Mesenchymal stem cell (in vitro differentiated cells and primary cell): Measurements from ENCODE around the gene HPCAL1.

ENCODE experiments used
- DNase-seq: peaks from one replicate; pipeline ENCODE4 v3.0.0-alpha.2; 2013
- H2AFZ ChIP-seq: one replicate; pipeline ENCODE4 v1.6.1; 2013; ENCODE audit warnings: low read depth, mild to moderate bottlenecking, control low read depth, inconsistent platforms, low read length, moderate library complexity
- H2AK5ac ChIP-seq: 2 replicates; pipeline ENCODE4 v1.6.1; 2013; ENCODE audit warnings: low read length, moderate library complexity, mild to moderate bottlenecking, inconsistent platforms; ENCODE audit not compliant: severe bottlenecking
- H2BK120ac ChIP-seq: one replicate; pipeline ENCODE4 v1.6.1; 2013; ENCODE audit warnings: low read depth, mild to moderate bottlenecking, inconsistent platforms, low read length, moderate library complexity
- H2BK12ac ChIP-seq, 2 experiments: one replicate each; pipeline ENCODE4 v1.6.1; 2013; ENCODE audit warnings: inconsistent platforms in 2 of 2, low read length in 2 of 2, mild to moderate bottlenecking in 2 of 2, moderate library complexity in 2 of 2, control low read depth in 1 of 2
- H2BK15ac ChIP-seq: one replicate; pipeline ENCODE4 v1.6.1; 2013; ENCODE audit warnings: mild to moderate bottlenecking, low read depth, inconsistent platforms; ENCODE audit not compliant: poor library complexity, severe bottlenecking
- H2BK5ac ChIP-seq: 2 replicates; pipeline ENCODE4 v1.6.1; 2013; ENCODE audit warnings: low read depth, mild to moderate bottlenecking, low read length, control low read depth, inconsistent platforms; ENCODE audit not compliant: poor library complexity, severe bottlenecking
- H3K14ac ChIP-seq, 2 experiments: one replicate each; pipeline ENCODE4 v1.6.1; 2013; ENCODE audit warnings: inconsistent platforms in 2 of 2, low read length in 2 of 2, control low read depth in 1 of 2, mild to moderate bottlenecking in 1 of 2, moderate library complexity in 1 of 2
- H3K18ac ChIP-seq, 2 experiments: one replicate each; pipeline ENCODE4 v1.6.1; 2013; ENCODE audit warnings: inconsistent platforms in 2 of 2, low read length in 2 of 2, control low read depth in 1 of 2, low read depth in 1 of 2, mild to moderate bottlenecking in 1 of 2
- H3K23ac ChIP-seq, 2 experiments: one replicate each; pipeline ENCODE4 v1.6.1; 2013; ENCODE audit warnings: inconsistent platforms in 2 of 2, low read length in 2 of 2, mild to moderate bottlenecking in 2 of 2, moderate library complexity in 2 of 2, control low read depth in 1 of 2
- H3K27ac ChIP-seq: 2 replicates; pipeline ENCODE4 v1.5.1; 2013; ENCODE audit warnings: mild to moderate bottlenecking, moderate library complexity, low read length, control low read depth, inconsistent platforms; ENCODE audit not compliant: poor library complexity, severe bottlenecking
- H3K27me3 ChIP-seq, 2 experiments: 2 replicates each; pipeline versions ENCODE4 v1.6.1 to v1.7.0; 2013; ENCODE audit warnings: low read length in 2 of 2, mild to moderate bottlenecking in 2 of 2, moderate library complexity in 2 of 2, control low read depth in 1 of 2, inconsistent platforms in 1 of 2; ENCODE audit not compliant: control insufficient read depth in 1 of 2, insufficient read depth in 1 of 2
- H3K36me3 ChIP-seq, 2 experiments: 2 replicates each; pipeline versions ENCODE4 v1.6.1 to v1.7.0; 2013; ENCODE audit warnings: low read length in 2 of 2, control low read depth in 1 of 2, inconsistent platforms in 1 of 2, low read depth in 1 of 2, mild to moderate bottlenecking in 1 of 2; ENCODE audit not compliant: insufficient read depth in 2 of 2, control insufficient read depth in 1 of 2
- H3K4ac ChIP-seq, 2 experiments: one replicate each; pipeline ENCODE4 v1.6.1; 2013; ENCODE audit warnings: inconsistent platforms in 2 of 2, low read length in 2 of 2, mild to moderate bottlenecking in 2 of 2, moderate library complexity in 2 of 2, control low read depth in 1 of 2, low read depth in 1 of 2
- H3K4me1 ChIP-seq: 2 replicates; pipeline ENCODE4 v1.6.1; 2013; ENCODE audit warnings: low read depth, low read length, control low read depth; ENCODE audit not compliant: control insufficient read depth, insufficient read depth
- H3K4me2 ChIP-seq: 2 replicates; pipeline ENCODE4 v1.6.1; 2013; ENCODE audit warnings: low read length, mild to moderate bottlenecking, inconsistent platforms; ENCODE audit not compliant: poor library complexity, severe bottlenecking
- H3K4me3 ChIP-seq, 2 experiments: 2 replicates each; pipeline versions ENCODE4 v1.5.1 to v1.7.0; 2013; ENCODE audit warnings: low read length in 2 of 2, mild to moderate bottlenecking in 2 of 2, control low read depth in 1 of 2, low read depth in 1 of 2; ENCODE audit not compliant: insufficient read depth in 1 of 2
- H3K79me1 ChIP-seq: replicated peaks from 2 replicates; pipeline ENCODE4 v1.6.1; 2013; ENCODE audit warnings: mild to moderate bottlenecking, control low read depth, low read length, inconsistent platforms; ENCODE audit not compliant: poor library complexity, severe bottlenecking
- H3K9ac ChIP-seq: 2 replicates; pipeline ENCODE4 v1.7.0; 2013; ENCODE audit warnings: mild to moderate bottlenecking, low read length, moderate library complexity
- H3K9me3 ChIP-seq: 2 replicates; pipeline ENCODE4 v1.7.0; 2013; ENCODE audit warnings: mild to moderate bottlenecking, low read length; ENCODE audit not compliant: control insufficient read depth
- H4K8ac ChIP-seq: one replicate; pipeline ENCODE4 v1.6.1; 2013; ENCODE audit warnings: inconsistent platforms, mild to moderate bottlenecking, low read length, moderate library complexity
- H4K91ac ChIP-seq: one replicate; pipeline ENCODE4 v1.6.1; 2013; ENCODE audit warnings: mild to moderate bottlenecking, low read length, inconsistent platforms
- WGBS: methylation state at CpG from one replicate; pipeline ENCODE4 v1.1.7; 2013; ENCODE audit warnings: mixed read lengths; 5-methylcytosine and 5-hydroxymethylcytosine counted together

Gene HPCAL1

DNA sequence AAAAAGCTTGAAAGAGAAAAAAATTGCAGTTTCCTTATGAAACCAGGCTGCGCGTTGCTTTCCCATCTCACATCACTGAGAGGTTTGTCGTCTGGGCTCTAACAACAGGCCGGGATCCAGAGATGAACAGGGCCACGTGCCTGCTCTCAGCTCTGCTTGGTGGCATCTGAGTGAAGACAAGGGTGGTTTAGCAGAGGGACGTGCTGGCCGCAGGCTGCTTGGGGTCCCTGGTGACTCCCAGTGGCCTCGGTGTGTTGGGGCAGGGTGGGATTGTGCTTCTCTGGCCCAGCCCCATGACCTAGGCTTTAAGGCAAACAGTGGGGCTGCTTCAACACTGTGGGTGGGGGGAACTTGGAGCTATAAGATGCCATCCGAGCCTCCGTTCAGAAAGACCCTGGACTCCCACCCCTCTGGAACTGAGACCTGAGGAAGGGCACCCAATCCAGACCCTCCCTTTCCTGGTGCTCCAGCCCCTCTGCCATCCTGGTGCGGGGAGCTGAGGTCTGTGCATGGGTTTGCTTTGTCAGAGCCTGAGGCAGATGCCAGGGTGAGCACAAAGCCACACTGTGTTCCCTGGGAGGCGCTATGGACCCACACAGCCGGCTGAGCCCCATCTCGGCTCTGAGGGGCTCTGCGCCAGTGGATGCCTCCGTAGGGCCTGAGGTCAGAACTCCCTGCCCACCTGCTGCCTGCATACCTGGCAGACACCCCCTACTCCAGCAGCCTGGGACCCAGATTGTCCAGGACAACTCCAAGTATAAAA, 18.4 kb upstream of the HPCAL1 start:
- no peak overlapping the region for H3K27ac ChIP-seq
- H3K9me3 ChIP-seq: no peaks in the 10 kb centered on the region
- peak overlapping the region; percentile 89 for H2BK15ac ChIP-seq
- H2BK12ac ChIP-seq: peak overlapping the region; percentile 91 to 98
- H2AK5ac ChIP-seq: peak overlapping the region; percentile 43
- no peak overlapping the region for H2AFZ ChIP-seq
- no peak overlapping the region for H3K9ac ChIP-seq
- 95% methylated on average over 14 of the region's 16 CpGs for WGBS
- H3K18ac ChIP-seq: peak overlapping the region; percentile 40 to 88
- peaks cover 38% of the 10 kb centered on the region for H3K4me1 ChIP-seq
- H3K4me3 ChIP-seq: peak overlapping the region in 1 of 2 experiments; percentile 9
- no peak for DNase-seq
- no peak overlapping the region for H3K23ac ChIP-seq
- no peaks in the 10 kb centered on the region for H3K79me1 ChIP-seq
- no peak overlapping the region for H2BK5ac ChIP-seq
- peak overlapping the region; percentile 93 for H4K91ac ChIP-seq
- H4K8ac ChIP-seq: peak overlapping the region; percentile 91
- H3K4ac ChIP-seq: peak overlapping the region; percentile 60 to 92
- peak overlapping the region in 1 of 2 experiments; percentile 53 for H3K14ac ChIP-seq
- no peak overlapping the region for H3K4me2 ChIP-seq
- H2BK120ac ChIP-seq: peak overlapping the region; percentile 77
- no peaks in the 10 kb centered on the region for H3K36me3 ChIP-seq
- H3K27me3 ChIP-seq: no peaks in the 10 kb centered on the region

DNA sequence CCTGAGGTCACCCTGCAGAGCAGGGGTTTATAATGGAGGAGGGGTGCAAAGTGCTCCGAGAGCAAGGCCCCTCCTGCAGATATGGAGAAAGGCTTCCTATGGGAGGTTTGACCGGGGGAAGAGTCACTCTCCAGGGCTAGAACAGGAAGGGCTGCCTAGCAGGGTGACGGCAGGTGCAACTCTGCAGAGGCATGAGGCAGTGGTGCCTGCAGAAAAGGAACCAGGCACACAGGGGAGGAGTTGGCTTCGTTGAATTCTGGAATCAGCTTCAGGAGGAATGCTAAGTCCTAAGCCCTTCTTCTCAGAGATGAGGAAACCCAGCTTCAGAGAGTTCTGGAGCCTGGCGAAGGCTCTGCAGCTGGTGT, 17.5 kb upstream of the HPCAL1 start:
- no peak overlapping the region for H2AK5ac ChIP-seq
- H2BK12ac ChIP-seq: peak overlapping the region in 1 of 2 experiments; percentile 41
- H2BK15ac ChIP-seq: no peak overlapping the region
- WGBS: 85% methylated on average over 5 of the region's 5 CpGs
- peak overlapping the region; percentile 93 for H4K8ac ChIP-seq
- no peaks in the 10 kb centered on the region for H3K27me3 ChIP-seq
- H3K14ac ChIP-seq: no peak overlapping the region
- peak overlapping the region; percentile 21 for H2AFZ ChIP-seq
- H3K27ac ChIP-seq: peak overlapping the region; percentile 9
- H3K23ac ChIP-seq: no peak overlapping the region
- H3K4me1 ChIP-seq: peaks cover 43% of the 10 kb centered on the region
- H3K4me3 ChIP-seq: no peak overlapping the region
- peak overlapping the region; percentile 86 for H4K91ac ChIP-seq
- H3K9me3 ChIP-seq: no peaks in the 10 kb centered on the region
- H2BK5ac ChIP-seq: no peak overlapping the region
- no peak overlapping the region for H3K4me2 ChIP-seq
- H3K18ac ChIP-seq: peak overlapping the region; percentile 83 to 86
- H3K36me3 ChIP-seq: no peaks in the 10 kb centered on the region
- no peak for DNase-seq
- H3K9ac ChIP-seq: no peak overlapping the region
- H3K4ac ChIP-seq: peak overlapping the region; percentile 0 to 10
- H2BK120ac ChIP-seq: peak overlapping the region; percentile 9
- H3K79me1 ChIP-seq: no peaks in the 10 kb centered on the region

DNA sequence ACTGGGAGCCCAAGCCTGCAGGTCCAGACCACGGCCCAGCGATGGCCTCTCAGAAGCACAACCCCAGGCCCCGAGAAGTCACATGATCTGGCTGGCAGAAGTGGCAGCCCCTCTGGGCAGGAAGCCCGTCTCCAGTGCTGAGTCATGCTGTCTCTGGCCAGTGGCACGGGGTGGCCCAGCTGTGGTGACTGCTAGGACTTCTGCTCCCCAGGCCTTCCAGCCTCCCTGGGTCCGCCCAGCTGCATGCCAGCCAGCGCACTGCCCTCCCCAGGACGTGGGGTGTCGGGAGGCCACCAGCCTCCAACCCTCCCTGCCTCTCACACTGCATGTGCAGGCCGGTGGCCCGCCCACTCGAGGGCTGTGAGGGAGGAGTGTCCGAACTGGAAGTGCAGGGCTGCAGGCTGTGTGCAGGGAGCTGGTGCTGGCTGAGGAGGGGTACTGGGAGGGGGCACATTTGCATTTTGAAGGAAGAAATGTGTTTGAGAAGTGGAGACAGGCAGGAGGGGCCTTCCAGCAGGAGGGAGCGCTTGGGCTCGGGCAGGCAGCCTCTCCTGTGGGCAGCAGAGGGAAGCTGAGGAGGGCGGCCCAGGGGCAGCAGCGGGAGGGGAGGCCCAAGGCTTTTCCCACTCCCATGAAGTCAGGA, 17.0 kb upstream of the HPCAL1 start:
- Histone ChIP-seq H2BK5ac (no peak overlapping the region), H2BK15ac (peak overlapping the region; percentile 78), H3K9me3 (no peaks in the 10 kb centered on the region), H3K4ac (peak overlapping the region; percentile 66 to 95), H3K4me1 (peaks cover 44% of the 10 kb centered on the region), H3K27me3 (no peaks in the 10 kb centered on the region), H3K18ac (peak overlapping the region; percentile 49 to 86), H2BK12ac (peak overlapping the region; percentile 75 to 95), H4K8ac (peak overlapping the region; percentile 93), H3K79me1 (no peaks in the 10 kb centered on the region), H2AFZ (peak overlapping the region; percentile 21), H3K9ac (no peak overlapping the region), H3K36me3 (no peaks in the 10 kb centered on the region), H3K4me2 (no peak overlapping the region), H4K91ac (peak overlapping the region; percentile 86), H3K14ac (peak overlapping the region in 1 of 2 experiments; percentile 19), H2BK120ac (peak overlapping the region; percentile 9), H3K4me3 (no peak overlapping the region), H3K27ac (peak overlapping the region; percentile 9), H3K23ac (no peak overlapping the region), H2AK5ac (no peak overlapping the region)
- WGBS: 45% methylated on average over 14 of the region's 17 CpGs
- peak; percentile 74 for DNase-seq
